ENCODE measurements around the gene FAM149B1. TPM values are rescaled to one million over a fixed set of nuclear protein-coding genes. Genes with fewer than 3 reads are reported as not detected.

Gene FAM149B1
- total RNA-seq, 1 experiment from 2014 or later = 22.8 TPM

- H3K36me3 Mint-ChIP-seq (ENCODE audit: insufficient read depth, unreplicated experiment) = no peaks in the 10 kb centered on the region
- H3K27me3 Mint-ChIP-seq (ENCODE audit: insufficient read depth, unreplicated experiment) = no peaks in the 10 kb centered on the region
- no peak overlapping the region for H3K27ac Mint-ChIP-seq (ENCODE audit: low read depth, unreplicated experiment)
- H3K4me3 Mint-ChIP-seq (ENCODE audit: unreplicated experiment) = no peak overlapping the region
- CTCF ChIA-PET = interaction anchor here (0.5 to 1.8 kb wide), 11 partner anchors 10 to 380 kb away, joined by 3 to 9 read pairs (median 4); no protein-coding TSS in a partner anchor
- no TSS peak for BruUV-seq (replicated peaks)
- no peaks in the 10 kb centered on the region for H3K9me3 Mint-ChIP-seq (ENCODE audit: unreplicated experiment)
- H3K4me1 Mint-ChIP-seq (ENCODE audit: insufficient read depth, unreplicated experiment) = peaks cover 16% of the 10 kb centered on the region
- TF ChIP-seq CTCF (IDR thresholded peaks at IDR 0.05; ENCODE audit: unreplicated experiment) = no peak
- POLR2A ChIA-PET = interaction anchor here (0.6 to 5.8 kb wide), 8 partner anchors 12 to 149 kb away, joined by 3 to 64 read pairs (median 9); partner anchors contain the start of genes ANXA7, CFAP70, DNAJC9 and MRPS16
- intact Hi-C loops (cut with micrococcal nuclease) = loop anchor here (1.0 to 5.0 kb wide), 5 partner anchors 94 to 380 kb away; partner anchors contain the start of genes ANXA7, CFAP70 and PPP3CB
- no peak for DNase-seq (ENCODE audit: unreplicated experiment)
Measured at GRCh38 chr10:73264423-73264822, 96.5 kb downstream of the FAM149B1 start.

- ChIA-PET CTCF (no interaction called here), POLR2A (interaction anchor here (0.6 kb wide), 1 partner anchor 76 kb away, joined by 4 read pairs; no protein-coding TSS in a partner anchor)
- Mint-ChIP-seq H3K4me1 (ENCODE audit: insufficient read depth, unreplicated experiment) (no peaks in the 10 kb centered on the region), H3K27me3 (ENCODE audit: insufficient read depth, unreplicated experiment) (no peaks in the 10 kb centered on the region), H3K27ac (ENCODE audit: low read depth, unreplicated experiment) (no peak overlapping the region), H3K9me3 (ENCODE audit: unreplicated experiment) (no peaks in the 10 kb centered on the region), H3K4me3 (ENCODE audit: unreplicated experiment) (no peak overlapping the region), H3K36me3 (ENCODE audit: insufficient read depth, unreplicated experiment) (no peaks in the 10 kb centered on the region)
- no peak for TF ChIP-seq CTCF (IDR thresholded peaks at IDR 0.05; ENCODE audit: unreplicated experiment)
- no TSS peak for BruUV-seq (replicated peaks)
- intact Hi-C loops (cut with micrococcal nuclease) = no loop called here
- DNase-seq (ENCODE audit: unreplicated experiment) = no peak
Measured at GRCh38 chr10:73281097-73281496, 113.2 kb downstream of the FAM149B1 start.

DNA sequence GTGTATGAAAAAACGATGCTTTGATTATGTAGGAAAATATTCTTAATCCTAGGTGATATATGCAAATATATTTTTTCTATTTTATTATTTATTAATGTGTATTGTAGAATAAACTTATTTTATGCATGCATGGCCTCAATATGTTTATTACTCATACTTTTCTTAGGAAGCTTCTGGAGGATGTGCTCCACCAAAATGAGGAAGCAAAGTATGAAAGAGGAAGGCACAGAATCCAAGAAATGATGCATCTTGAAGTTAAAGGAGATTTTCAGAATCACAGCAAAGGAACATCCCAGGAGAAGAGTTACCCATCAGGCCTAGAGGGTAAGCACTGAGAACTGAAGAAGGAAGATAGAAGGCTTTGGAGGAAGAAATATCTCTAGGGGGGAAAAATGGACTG lies 119.5 kb downstream of the FAM149B1 start:
- intact Hi-C loops (cut with micrococcal nuclease) = no loop called here
- H3K9me3 Mint-ChIP-seq (ENCODE audit: unreplicated experiment) = peaks cover 18% of the 10 kb centered on the region
- H3K4me3 Mint-ChIP-seq (ENCODE audit: unreplicated experiment) = no peak overlapping the region
- BruUV-seq (replicated peaks) = no TSS peak
- ChIA-PET POLR2A (no interaction called here), CTCF (no interaction called here)
- H3K27me3 Mint-ChIP-seq (ENCODE audit: insufficient read depth, unreplicated experiment) = no peaks in the 10 kb centered on the region
- no peaks in the 10 kb centered on the region for H3K4me1 Mint-ChIP-seq (ENCODE audit: insufficient read depth, unreplicated experiment)
- no peak overlapping the region for H3K27ac Mint-ChIP-seq (ENCODE audit: low read depth, unreplicated experiment)
- no peaks in the 10 kb centered on the region for H3K36me3 Mint-ChIP-seq (ENCODE audit: insufficient read depth, unreplicated experiment)
- no peak for DNase-seq (ENCODE audit: unreplicated experiment)
- no peak for TF ChIP-seq CTCF (IDR thresholded peaks at IDR 0.05; ENCODE audit: unreplicated experiment)

- no peaks in the 10 kb centered on the region for H3K4me1 Mint-ChIP-seq (ENCODE audit: insufficient read depth, unreplicated experiment)
Measured at GRCh38 chr10:73289958-73290357, 122.0 kb downstream of the FAM149B1 start.

More at GRCh38 chr10:73289958-73290357, 122.0 kb downstream of the FAM149B1 start:
- ChIA-PET CTCF (no interaction called here), POLR2A (no interaction called here)
- no peak for DNase-seq (ENCODE audit: unreplicated experiment)
- peaks cover 18% of the 10 kb centered on the region for H3K9me3 Mint-ChIP-seq (ENCODE audit: unreplicated experiment)
- no peak overlapping the region for H3K4me3 Mint-ChIP-seq (ENCODE audit: unreplicated experiment)
- no peaks in the 10 kb centered on the region for H3K27me3 Mint-ChIP-seq (ENCODE audit: insufficient read depth, unreplicated experiment)
- BruUV-seq (replicated peaks) = no TSS peak
- intact Hi-C loops (cut with micrococcal nuclease) = no loop called here
- H3K27ac Mint-ChIP-seq (ENCODE audit: low read depth, unreplicated experiment) = no peak overlapping the region
- no peaks in the 10 kb centered on the region for H3K36me3 Mint-ChIP-seq (ENCODE audit: insufficient read depth, unreplicated experiment)
- no peak for TF ChIP-seq CTCF (IDR thresholded peaks at IDR 0.05; ENCODE audit: unreplicated experiment)

All from MCF 10A (cell line).